ENCODE data around the gene DCST1. TPM values are rescaled to one million over a fixed set of nuclear protein-coding genes. Genes with fewer than 3 reads are reported as not detected.

DCST1 gene
- total RNA-seq, 1 experiment from 2014 or later = 0.22 TPM

- H3K9me2 ChIP-seq (ENCODE audit: insufficient read depth) = no peaks in the 10 kb centered on the region
- peaks cover 32% of the 10 kb centered on the region; the same call in 1 of the 2 replicates for H3F3A ChIP-seq (ENCODE audit: insufficient read depth, low read depth)
- TF ChIP-seq CTCF (conservative IDR thresholded peaks at IDR 0.05) (no peak), EZH2 (IDR thresholded peaks at IDR 0.05; ENCODE audit: low read depth) (no peak)
- BruUV-seq (replicated peaks) = no TSS peak
- peak; percentile 33 to 73 for DNase-seq
- H3K36me3 ChIP-seq (ENCODE audit: low read depth) = no peaks in the 10 kb centered on the region
- no peaks in the 10 kb centered on the region for H3K79me2 ChIP-seq (ENCODE audit: low read depth)
- POLR2A ChIA-PET (ENCODE audit: unreplicated experiment) = interaction anchor here (0.7 to 0.8 kb wide), 2 partner anchors 615 to 1370 kb away, joined by 6 to 9 read pairs; no protein-coding TSS in a partner anchor
- H3K27me3 ChIP-seq (ENCODE audit: insufficient read depth, low read depth) = peaks cover 35% of the 10 kb centered on the region
- no peaks in the 10 kb centered on the region for H4K20me1 ChIP-seq (ENCODE audit: insufficient read depth)
- no peak within 1 kb of the TSS for H3K27ac ChIP-seq
- peak within 1 kb of the TSS; percentile 63; the same call in 1 of the 2 replicates for H3K4me3 ChIP-seq
- H3K4me1 ChIP-seq (replicated peaks; ENCODE audit: insufficient read depth) = peaks cover 53% of the 10 kb centered on the region
- CTCF ChIA-PET = interaction anchor here (0.5 kb wide), 1 partner anchor 115 kb away, joined by 3 read pairs; no protein-coding TSS in a partner anchor
- intact Hi-C loops (cut with micrococcal nuclease; ENCODE audit: unreplicated experiment) = no loop called here
- H2AFZ ChIP-seq = peak within 1 kb of the TSS; percentile 61; the same call in 1 of the 2 replicates
- peak within 1 kb of the TSS; percentile 88 for H3K4me2 ChIP-seq
- no peaks in the 10 kb centered on the region for H3K9me3 ChIP-seq (ENCODE audit: insufficient read depth, low read depth)
Measured at GRCh38 chr1:155078469-155079209, 45.0 kb downstream of the DCST1 start, which contains the start of gene EFNA3. EFNA3 (plus strand) TSS chr1:155078837; CDS start chr1:155078942, 105 bp downstream.

DNA sequence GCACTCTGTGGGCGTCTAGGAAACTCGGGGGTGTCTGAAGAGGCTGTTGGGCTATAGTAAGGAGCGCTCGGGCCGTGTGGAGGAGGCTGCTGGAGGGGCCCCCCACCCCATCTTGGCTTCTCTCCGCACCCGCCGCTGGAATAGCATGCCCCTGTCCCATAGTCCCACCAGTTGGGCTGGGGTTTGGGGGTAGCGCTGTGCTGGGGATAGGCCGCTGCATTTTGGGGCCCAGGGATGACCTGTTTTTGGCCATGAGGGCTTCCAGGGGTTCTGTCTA, 45.5 kb downstream of the DCST1 start:
- intact Hi-C loops (cut with micrococcal nuclease; ENCODE audit: unreplicated experiment) = no loop called here
- peaks cover 58% of the 10 kb centered on the region for H3K4me1 ChIP-seq (replicated peaks; ENCODE audit: insufficient read depth)
- TF ChIP-seq CTCF (conservative IDR thresholded peaks at IDR 0.05) (no peak), EZH2 (IDR thresholded peaks at IDR 0.05; ENCODE audit: low read depth) (no peak)

GRCh38 chr1:155079487-155080311, 46.1 kb downstream of the DCST1 start:
- H3K4me3 ChIP-seq = peak overlapping the region; percentile 63; the same call in 1 of the 2 replicates
- no peaks in the 10 kb centered on the region for H4K20me1 ChIP-seq (ENCODE audit: insufficient read depth)
- H3K27me3 ChIP-seq (ENCODE audit: insufficient read depth, low read depth) = peaks cover 35% of the 10 kb centered on the region
- DNase-seq = peak in 1 of 2 experiments; percentile 26
- no peak overlapping the region for H2AFZ ChIP-seq
- H3K9me2 ChIP-seq (ENCODE audit: insufficient read depth) = no peaks in the 10 kb centered on the region
- peaks cover 35% of the 10 kb centered on the region; the same call in 1 of the 2 replicates for H3F3A ChIP-seq (ENCODE audit: insufficient read depth, low read depth)
- BruUV-seq (replicated peaks) = no TSS peak
- TF ChIP-seq EZH2 (IDR thresholded peaks at IDR 0.05; ENCODE audit: low read depth) = peak; percentile 67; the same call in 1 of the 2 replicates
- TF ChIP-seq CTCF (conservative IDR thresholded peaks at IDR 0.05) = no peak
- H3K9me3 ChIP-seq (ENCODE audit: insufficient read depth, low read depth) = no peaks in the 10 kb centered on the region
- CTCF ChIA-PET = no interaction called here
- H3K4me2 ChIP-seq = peak overlapping the region; percentile 88
- H3K4me1 ChIP-seq (replicated peaks; ENCODE audit: insufficient read depth) = peaks cover 62% of the 10 kb centered on the region
- intact Hi-C loops (cut with micrococcal nuclease; ENCODE audit: unreplicated experiment) = no loop called here
- POLR2A ChIA-PET (ENCODE audit: unreplicated experiment) = interaction anchor here (0.7 kb wide), 1 partner anchor 1371 kb away, joined by 9 read pairs; no protein-coding TSS in a partner anchor
- no peaks in the 10 kb centered on the region for H3K36me3 ChIP-seq (ENCODE audit: low read depth)
- no peak overlapping the region for H3K27ac ChIP-seq
- H3K79me2 ChIP-seq (ENCODE audit: low read depth) = no peaks in the 10 kb centered on the region

More for the DNA sequence above, 45.5 kb downstream of the DCST1 start:
- Histone ChIP-seq H3K4me3 (peak overlapping the region; percentile 63; the same call in 1 of the 2 replicates), H3K4me2 (peak overlapping the region; percentile 88), H3K9me2 (ENCODE audit: insufficient read depth) (no peaks in the 10 kb centered on the region), H3K27me3 (ENCODE audit: insufficient read depth, low read depth) (peaks cover 35% of the 10 kb centered on the region), H3K36me3 (ENCODE audit: low read depth) (no peaks in the 10 kb centered on the region), H2AFZ (0 out of 2 replicates have a peak overlapping the region, but pooled peaks have one; percentile 61), H3F3A (ENCODE audit: insufficient read depth, low read depth) (peaks cover 35% of the 10 kb centered on the region; the same call in 1 of the 2 replicates), H3K79me2 (ENCODE audit: low read depth) (no peaks in the 10 kb centered on the region), H4K20me1 (ENCODE audit: insufficient read depth) (no peaks in the 10 kb centered on the region), H3K27ac (no peak overlapping the region), H3K9me3 (ENCODE audit: insufficient read depth, low read depth) (no peaks in the 10 kb centered on the region)
- no peak for DNase-seq
- CTCF ChIA-PET = interaction anchor here (0.5 kb wide), 1 partner anchor 115 kb away, joined by 3 read pairs; no protein-coding TSS in a partner anchor
- POLR2A ChIA-PET (ENCODE audit: unreplicated experiment) = interaction anchor here (0.7 to 0.8 kb wide), 2 partner anchors 616 to 1370 kb away, joined by 6 to 9 read pairs; no protein-coding TSS in a partner anchor
- BruUV-seq (replicated peaks) = no TSS peak
